DMS 273 (cell line): Measurements from ENCODE around the gene HCRT.
"Not testable (repeated sequence)": the region's sequence is repeated elsewhere in the genome, so short reads cannot be mapped to it uniquely, and the experiment has no call there.

ENCODE experiments used
- DNase-seq: peaks from one replicate; lab custom pipeline; 2025; ENCODE audit not compliant: unreplicated experiment; lab: John Stamatoyannopoulos, UW

The HCRT gene

GRCh38 chr17:42141382-42141781 is 43.9 kb downstream of the HCRT start:
- no peak for DNase-seq

- not testable (repeated sequence) for DNase-seq
These were observed 44.6 kb downstream of the HCRT start for GRCh38 chr17:42140690-42141089.

DNA sequence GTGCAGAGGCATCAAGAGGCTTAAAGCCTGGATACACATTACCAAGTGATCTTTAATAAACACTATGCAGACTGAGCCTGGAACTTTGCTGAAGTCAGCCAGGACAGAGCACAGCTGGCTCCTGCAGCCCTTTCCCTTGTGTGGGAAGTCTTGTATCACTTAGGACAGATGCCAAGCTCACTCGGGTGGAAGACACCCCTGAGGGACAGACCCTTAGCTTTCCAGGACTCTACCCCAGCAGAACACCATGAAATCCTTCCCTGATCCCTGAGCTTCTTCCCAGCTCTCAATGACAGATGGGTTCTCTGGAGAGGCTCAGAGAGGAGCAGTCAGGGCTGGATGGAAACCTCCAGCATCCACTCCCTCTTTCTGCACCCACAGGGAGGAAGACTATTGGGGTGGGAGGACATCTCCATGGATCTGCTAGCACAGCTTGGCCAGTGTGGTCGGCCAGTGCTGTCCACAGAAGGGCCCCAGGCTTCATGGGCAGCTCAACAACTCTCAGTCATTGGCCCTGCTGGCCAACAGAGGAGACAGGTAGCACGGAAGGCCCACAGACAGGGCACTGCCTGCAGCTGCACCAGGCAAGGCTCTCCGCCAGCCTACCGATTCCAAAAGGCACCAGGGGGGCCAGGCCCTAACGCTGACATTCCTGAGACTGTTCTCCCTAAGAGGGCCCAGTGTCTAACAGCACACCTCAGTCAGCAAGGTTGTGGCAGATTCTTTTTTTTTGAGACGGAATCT is 46.3 kb downstream of the HCRT start:
- peak; percentile 39 for DNase-seq

DNA sequence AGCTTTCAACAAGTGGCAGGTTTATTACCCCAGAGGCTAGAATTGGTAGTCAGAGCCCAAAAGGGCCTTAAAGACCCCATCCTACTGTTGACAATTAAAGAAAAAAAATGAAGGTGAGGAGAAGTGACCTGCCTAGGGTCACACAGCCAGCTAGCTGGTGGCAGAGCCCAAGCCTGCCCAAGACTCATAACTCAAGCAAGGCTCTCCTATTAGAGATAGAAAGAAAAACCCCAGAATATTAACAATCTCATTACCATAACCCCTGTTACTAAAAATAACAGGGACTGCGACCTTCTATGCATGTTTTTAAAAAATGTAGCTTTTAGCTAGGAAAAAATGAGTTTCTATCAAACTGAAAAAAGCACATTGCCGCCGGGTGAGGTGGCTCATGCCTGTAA is 48.6 kb downstream of the HCRT start:
- DNase-seq, result no peak

DNA sequence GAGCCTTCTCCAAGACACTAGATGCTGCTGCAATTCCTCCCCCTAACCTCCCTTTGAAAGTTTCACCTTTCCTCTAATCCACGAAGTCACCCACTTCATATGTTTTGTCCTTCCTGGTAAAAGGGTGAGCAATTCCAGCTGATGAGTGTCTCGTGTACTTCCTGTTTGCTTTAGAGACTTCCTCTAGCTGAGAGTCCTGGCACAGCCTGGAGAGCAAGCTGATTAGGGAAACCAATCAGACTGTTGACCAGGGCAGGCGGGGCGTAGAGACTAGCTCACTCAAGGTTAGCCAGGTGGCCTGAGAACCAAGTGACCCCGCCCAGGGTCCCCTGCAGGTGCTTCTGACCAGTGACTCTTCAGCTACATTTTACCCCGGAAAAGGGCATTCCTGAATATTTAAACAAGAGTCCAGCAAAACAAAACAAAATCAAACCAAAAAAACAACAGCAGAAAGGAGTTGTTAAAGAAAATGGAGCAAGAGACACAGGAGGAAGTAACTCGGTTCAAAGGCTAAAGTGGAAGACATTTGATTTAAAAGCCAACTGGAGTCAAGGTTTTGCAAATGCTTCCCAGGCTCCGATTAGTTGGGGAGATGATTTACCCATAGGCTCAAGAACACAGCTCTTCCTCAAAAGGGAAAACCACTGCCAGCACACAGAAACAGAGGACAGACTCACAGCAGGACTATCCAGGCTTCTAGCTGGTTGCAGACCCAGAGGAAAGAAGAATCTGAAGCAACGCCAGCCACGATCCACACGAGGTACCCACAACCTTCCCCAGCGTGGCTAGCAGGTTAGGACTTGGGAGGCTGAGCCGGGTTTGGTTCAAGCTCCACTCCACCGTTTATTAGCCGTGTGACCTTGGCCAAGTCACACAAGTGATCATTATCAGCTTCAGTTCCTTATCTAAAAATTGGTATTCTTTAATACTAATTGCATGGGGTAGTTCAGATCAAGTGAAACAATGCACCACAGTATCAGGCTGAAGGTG is 49.3 kb downstream of the HCRT start:
- DNase-seq, result no peak

DNA sequence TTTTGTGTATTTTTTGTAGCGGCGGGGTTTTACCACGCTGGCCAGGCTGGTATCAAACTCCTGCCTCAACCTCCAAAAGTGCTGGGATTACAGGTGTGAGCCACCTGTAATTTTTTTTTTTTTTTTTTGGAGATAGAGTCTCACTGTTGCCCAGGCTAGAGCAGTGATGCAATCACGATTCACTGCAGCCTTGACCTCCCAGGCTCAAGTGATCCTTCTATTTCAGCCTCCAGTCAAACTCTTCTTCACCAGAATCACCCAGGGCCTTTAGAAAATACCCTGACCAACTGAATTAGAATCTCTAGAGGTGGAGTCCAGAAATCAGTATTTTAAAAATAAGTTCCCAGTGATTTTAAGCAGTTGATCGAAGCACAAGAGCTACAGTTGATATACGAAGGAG is 50.1 kb downstream of the HCRT start:
- DNase-seq, result no peak
